ENCODE measurements around the gene NUDC. TPM values are rescaled to one million over a fixed set of nuclear protein-coding genes. Genes with fewer than 3 reads are reported as not detected.

The NUDC gene
- total and polyA plus RNA-seq, 2 of the 13 experiments (the other 11 are each of a cell fraction or from before 2014, with no cell fraction given): 34.7 to 104 TPM

DNA sequence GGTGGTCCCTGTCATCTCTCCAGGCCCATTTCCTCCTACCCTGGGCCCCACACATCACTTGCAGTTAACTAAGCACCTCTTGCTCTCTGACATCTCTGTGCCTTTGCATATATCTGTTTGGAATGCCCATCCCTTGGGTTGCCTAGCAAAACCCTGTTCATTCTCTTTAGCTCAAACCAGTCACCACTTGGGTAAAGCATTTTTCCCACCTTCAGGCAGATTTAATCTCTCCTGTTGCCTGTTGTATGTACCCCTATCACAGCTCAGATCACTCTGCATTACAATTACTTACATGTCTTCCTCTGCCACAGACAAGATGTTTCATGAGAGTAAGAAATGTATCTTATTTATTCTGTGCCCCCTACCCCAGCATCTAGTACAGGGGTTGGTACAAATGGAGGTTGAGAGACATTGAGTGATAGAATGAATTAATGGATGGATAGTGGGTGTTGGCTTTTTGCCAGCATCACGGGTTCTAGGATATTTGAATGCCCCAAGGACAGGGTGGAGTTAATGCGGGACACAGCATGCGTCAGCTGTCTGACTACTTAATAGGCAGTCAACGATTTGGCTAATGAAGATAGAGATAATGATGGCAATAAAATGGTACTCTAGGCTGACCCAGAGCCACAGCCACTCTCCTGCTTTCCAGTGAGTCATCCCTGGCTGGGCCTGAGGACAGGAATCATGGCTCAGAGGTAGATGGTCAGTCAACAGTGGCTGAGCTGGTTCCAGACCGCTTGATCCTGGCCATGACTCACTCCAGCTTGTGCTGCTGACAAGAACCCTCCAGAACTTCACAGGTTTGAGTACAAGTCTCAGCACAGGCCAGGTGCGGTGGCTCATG is 14.2 kb upstream of the NUDC start (continued):
- TF ChIP-seq ZBTB21 (CRISPR knock-in tag; IDR thresholded peaks at IDR 0.05): no peak
- TF ChIP-seq IRX3 (CRISPR knock-in tag; IDR thresholded peaks at IDR 0.05; ENCODE audit: borderline replicate concordance, low read depth): no peak
- no peak for TF ChIP-seq GPN1 (CRISPR knock-in tag; IDR thresholded peaks at IDR 0.05; ENCODE audit: borderline replicate concordance)
- TF ChIP-seq, protein P1, sequence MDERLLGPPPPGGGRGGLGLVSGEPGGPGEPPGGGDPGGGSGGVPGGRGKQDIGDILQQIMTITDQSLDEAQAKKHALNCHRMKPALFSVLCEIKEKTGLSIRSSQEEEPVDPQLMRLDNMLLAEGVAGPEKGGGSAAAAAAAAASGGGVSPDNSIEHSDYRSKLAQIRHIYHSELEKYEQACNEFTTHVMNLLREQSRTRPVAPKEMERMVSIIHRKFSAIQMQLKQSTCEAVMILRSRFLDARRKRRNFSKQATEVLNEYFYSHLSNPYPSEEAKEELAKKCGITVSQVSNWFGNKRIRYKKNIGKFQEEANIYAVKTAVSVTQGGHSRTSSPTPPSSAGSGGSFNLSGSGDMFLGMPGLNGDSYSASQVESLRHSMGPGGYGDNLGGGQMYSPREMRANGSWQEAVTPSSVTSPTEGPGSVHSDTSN (CRISPR knock-in tag; IDR thresholded peaks at IDR 0.05): no peak
- peak; percentile 7 for TF ChIP-seq TEAD3 (CRISPR knock-in tag; optimal IDR thresholded peaks at IDR 0.05; ENCODE audit: borderline replicate concordance)
- TF ChIP-seq, protein P2, sequence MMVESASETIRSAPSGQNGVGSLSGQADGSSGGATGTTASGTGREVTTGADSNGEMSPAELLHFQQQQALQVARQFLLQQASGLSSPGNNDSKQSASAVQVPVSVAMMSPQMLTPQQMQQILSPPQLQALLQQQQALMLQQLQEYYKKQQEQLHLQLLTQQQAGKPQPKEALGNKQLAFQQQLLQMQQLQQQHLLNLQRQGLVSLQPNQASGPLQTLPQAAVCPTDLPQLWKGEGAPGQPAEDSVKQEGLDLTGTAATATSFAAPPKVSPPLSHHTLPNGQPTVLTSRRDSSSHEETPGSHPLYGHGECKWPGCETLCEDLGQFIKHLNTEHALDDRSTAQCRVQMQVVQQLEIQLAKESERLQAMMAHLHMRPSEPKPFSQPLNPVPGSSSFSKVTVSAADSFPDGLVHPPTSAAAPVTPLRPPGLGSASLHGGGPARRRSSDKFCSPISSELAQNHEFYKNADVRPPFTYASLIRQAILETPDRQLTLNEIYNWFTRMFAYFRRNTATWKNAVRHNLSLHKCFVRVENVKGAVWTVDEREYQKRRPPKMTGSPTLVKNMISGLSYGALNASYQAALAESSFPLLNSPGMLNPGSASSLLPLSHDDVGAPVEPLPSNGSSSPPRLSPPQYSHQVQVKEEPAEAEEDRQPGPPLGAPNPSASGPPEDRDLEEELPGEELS (CRISPR knock-in tag; IDR thresholded peaks at IDR 0.05): no peak
- no peak for TF ChIP-seq SIX4 (CRISPR knock-in tag; IDR thresholded peaks at IDR 0.05)
- no peak for TF ChIP-seq ZBTB3 (CRISPR knock-in tag; IDR thresholded peaks at IDR 0.05; ENCODE audit: borderline replicate concordance, low read depth)
- no peak for TF ChIP-seq ZNF260 (CRISPR knock-in tag; IDR thresholded peaks at IDR 0.05; ENCODE audit: borderline replicate concordance, low read depth)
- no peak for TF ChIP-seq GZF1 (CRISPR knock-in tag; IDR thresholded peaks at IDR 0.05)
- TF ChIP-seq, protein P3, sequence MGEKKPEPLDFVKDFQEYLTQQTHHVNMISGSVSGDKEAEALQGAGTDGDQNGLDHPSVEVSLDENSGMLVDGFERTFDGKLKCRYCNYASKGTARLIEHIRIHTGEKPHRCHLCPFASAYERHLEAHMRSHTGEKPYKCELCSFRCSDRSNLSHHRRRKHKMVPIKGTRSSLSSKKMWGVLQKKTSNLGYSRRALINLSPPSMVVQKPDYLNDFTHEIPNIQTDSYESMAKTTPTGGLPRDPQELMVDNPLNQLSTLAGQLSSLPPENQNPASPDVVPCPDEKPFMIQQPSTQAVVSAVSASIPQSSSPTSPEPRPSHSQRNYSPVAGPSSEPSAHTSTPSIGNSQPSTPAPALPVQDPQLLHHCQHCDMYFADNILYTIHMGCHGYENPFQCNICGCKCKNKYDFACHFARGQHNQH (CRISPR knock-in tag; IDR thresholded peaks at IDR 0.05): 0 out of 2 replicates have a peak, but pooled peaks have one; percentile 23
- no peak for TF ChIP-seq MAFG (CRISPR knock-in tag; IDR thresholded peaks at IDR 0.05)
- TF ChIP-seq, protein P4, sequence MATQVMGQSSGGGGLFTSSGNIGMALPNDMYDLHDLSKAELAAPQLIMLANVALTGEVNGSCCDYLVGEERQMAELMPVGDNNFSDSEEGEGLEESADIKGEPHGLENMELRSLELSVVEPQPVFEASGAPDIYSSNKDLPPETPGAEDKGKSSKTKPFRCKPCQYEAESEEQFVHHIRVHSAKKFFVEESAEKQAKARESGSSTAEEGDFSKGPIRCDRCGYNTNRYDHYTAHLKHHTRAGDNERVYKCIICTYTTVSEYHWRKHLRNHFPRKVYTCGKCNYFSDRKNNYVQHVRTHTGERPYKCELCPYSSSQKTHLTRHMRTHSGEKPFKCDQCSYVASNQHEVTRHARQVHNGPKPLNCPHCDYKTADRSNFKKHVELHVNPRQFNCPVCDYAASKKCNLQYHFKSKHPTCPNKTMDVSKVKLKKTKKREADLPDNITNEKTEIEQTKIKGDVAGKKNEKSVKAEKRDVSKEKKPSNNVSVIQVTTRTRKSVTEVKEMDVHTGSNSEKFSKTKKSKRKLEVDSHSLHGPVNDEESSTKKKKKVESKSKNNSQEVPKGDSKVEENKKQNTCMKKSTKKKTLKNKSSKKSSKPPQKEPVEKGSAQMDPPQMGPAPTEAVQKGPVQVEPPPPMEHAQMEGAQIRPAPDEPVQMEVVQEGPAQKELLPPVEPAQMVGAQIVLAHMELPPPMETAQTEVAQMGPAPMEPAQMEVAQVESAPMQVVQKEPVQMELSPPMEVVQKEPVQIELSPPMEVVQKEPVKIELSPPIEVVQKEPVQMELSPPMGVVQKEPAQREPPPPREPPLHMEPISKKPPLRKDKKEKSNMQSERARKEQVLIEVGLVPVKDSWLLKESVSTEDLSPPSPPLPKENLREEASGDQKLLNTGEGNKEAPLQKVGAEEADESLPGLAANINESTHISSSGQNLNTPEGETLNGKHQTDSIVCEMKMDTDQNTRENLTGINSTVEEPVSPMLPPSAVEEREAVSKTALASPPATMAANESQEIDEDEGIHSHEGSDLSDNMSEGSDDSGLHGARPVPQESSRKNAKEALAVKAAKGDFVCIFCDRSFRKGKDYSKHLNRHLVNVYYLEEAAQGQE (IDR thresholded peaks at IDR 0.05; ENCODE audit: borderline replicate concordance in 1 of 2, low read depth in 1 of 2, low read length in 2 of 2): no peak
- no peak for TF ChIP-seq ZNF703 (CRISPR knock-in tag; IDR thresholded peaks at IDR 0.05; ENCODE audit: borderline replicate concordance)
- no peak for TF ChIP-seq MTF1 (CRISPR knock-in tag; IDR thresholded peaks at IDR 0.05)
- TF ChIP-seq ZNF607 (CRISPR knock-in tag; IDR thresholded peaks at IDR 0.05; ENCODE audit: borderline replicate concordance): no peak

All from HepG2 (cell line).